Type B pancreatic cell (in vitro differentiated cells): ENCODE data around the gene SMIM5. TPM values are rescaled to one million over a fixed set of nuclear protein-coding genes. Genes with fewer than 3 reads are reported as not detected.

Source experiments
- DNase-seq: peaks from one replicate; pipeline ENCODE4 v3.0.0; 2021; ENCODE audit warnings: mixed read lengths; ENCODE audit not compliant: unreplicated experiment; ENCODE audit errors: extremely low spot score
- H3K27ac Mint-ChIP-seq: 2 replicates; pipeline ENCODE4 v1.8.0; 2021; ENCODE audit warnings: mild to moderate bottlenecking, mixed read lengths
- H3K27me3 Mint-ChIP-seq: 2 replicates; pipeline ENCODE4 v1.8.0; 2021; ENCODE audit warnings: mixed read lengths
- H3K36me3 Mint-ChIP-seq: 2 replicates; pipeline ENCODE4 v1.8.0; 2021; ENCODE audit warnings: mixed read lengths
- H3K4me1 Mint-ChIP-seq: one replicate; pipeline ENCODE4 v1.8.0; 2021; ENCODE audit warnings: mixed read lengths; ENCODE audit not compliant: unreplicated experiment
- H3K4me3 Mint-ChIP-seq: 2 replicates; pipeline ENCODE4 v1.8.0; 2021; ENCODE audit warnings: mild to moderate bottlenecking, mixed read lengths
- H3K9me3 Mint-ChIP-seq: 2 replicates; pipeline ENCODE4 v1.8.0; 2021; ENCODE audit warnings: mixed read lengths
- CTCF ChIP-seq: fragments of 200-600 bp; sonication (generic); conservative IDR thresholded peaks from 2 replicates; pipeline ENCODE4 v1.5.0; 2021; ENCODE audit warnings: antibody characterized with exemption, mild to moderate bottlenecking
- long read RNA-seq: library from polyadenylated mRNA; unstranded; transcript quantifications from one replicate; pipeline ENCODE4 v2.0.0, GENCODE V29; 2020
- total RNA-seq: library from RNA; stranded (reverse); gene quantifications from 2 replicates; pipeline ENCODE4 v1.2.1, GENCODE V29; 2021; ENCODE audit warnings: low replicate concordance

Gene SMIM5
- 9.3 and 17.7 TPM in 2 replicates for total RNA-seq
- long read RNA-seq, full-length matches to known transcripts = 13 of 16 reads
- long read RNA-seq, partial matches to known transcripts = 0 of 16 reads
- long read RNA-seq, other reads (novel, unspliced or antisense) = 3 of 16 reads

GRCh38 chr17:75632863-75633485, at the start of gene SMIM5:
TSS of gene SMIM5 (plus strand) at chr17:75633434. CDS start at chr17:75640202, 6,768 bp downstream.
- H3K4me1 Mint-ChIP-seq = peaks cover 13% of the 10 kb centered on the region
- TF ChIP-seq CTCF = peak; percentile 99
- H3K27ac Mint-ChIP-seq = peak within 1 kb of the TSS; percentile 88

GRCh38 chr17:75584849-75585175, 48.4 kb upstream of the SMIM5 start:
- DNase-seq = no peak
- Mint-ChIP-seq H3K27ac (no peak overlapping the region), H3K4me3 (no peak overlapping the region), H3K9me3 (no peaks in the 10 kb centered on the region), H3K36me3 (no peaks in the 10 kb centered on the region), H3K4me1 (no peaks in the 10 kb centered on the region), H3K27me3 (peaks cover 32% of the 10 kb centered on the region)
- no peak for TF ChIP-seq CTCF

More at GRCh38 chr17:75632863-75633485, at the start of gene SMIM5:
- peak; percentile 89 for DNase-seq
- Mint-ChIP-seq H3K36me3 (no peaks in the 10 kb centered on the region), H3K27me3 (no peaks in the 10 kb centered on the region), H3K4me3 (peak within 1 kb of the TSS; percentile 86), H3K9me3 (no peaks in the 10 kb centered on the region)

- Mint-ChIP-seq H3K36me3 (no peaks in the 10 kb centered on the region), H3K4me3 (peak within 1 kb of the TSS; percentile 41), H3K9me3 (no peaks in the 10 kb centered on the region), H3K27me3 (peaks cover 32% of the 10 kb centered on the region), H3K27ac (no peak within 1 kb of the TSS), H3K4me1 (no peaks in the 10 kb centered on the region)
- TF ChIP-seq CTCF = peak; percentile 63
- no peak for DNase-seq
Measured at GRCh38 chr17:75587675-75588595, 45.3 kb upstream of the SMIM5 start, which contains the start of gene MYO15B. TSS of gene MYO15B (plus strand) at chr17:75587800. CDS start at chr17:75588058, 258 bp downstream.

GRCh38 chr17:75588596-75589011, 44.6 kb upstream of the SMIM5 start:
- DNase-seq = no peak
- TF ChIP-seq CTCF = no peak
- Mint-ChIP-seq H3K27me3 (peaks cover 32% of the 10 kb centered on the region), H3K27ac (no peak overlapping the region), H3K36me3 (no peaks in the 10 kb centered on the region), H3K4me1 (no peaks in the 10 kb centered on the region), H3K4me3 (no peak overlapping the region), H3K9me3 (no peaks in the 10 kb centered on the region)

GRCh38 chr17:75589012-75589918, 44.0 kb upstream of the SMIM5 start:
- TF ChIP-seq CTCF = peak; percentile 79
- H3K4me3 Mint-ChIP-seq = peak overlapping the region; percentile 75
- H3K36me3 Mint-ChIP-seq = no peaks in the 10 kb centered on the region
- H3K27ac Mint-ChIP-seq = no peak overlapping the region
- peak; percentile 98 for DNase-seq
- no peaks in the 10 kb centered on the region for H3K4me1 Mint-ChIP-seq
- H3K27me3 Mint-ChIP-seq = peaks cover 31% of the 10 kb centered on the region
- no peaks in the 10 kb centered on the region for H3K9me3 Mint-ChIP-seq
